Measurements from ENCODE around the gene MMD. TPM values are rescaled to one million over a fixed set of nuclear protein-coding genes. Genes with fewer than 3 reads are reported as not detected.

MMD gene
- total RNA-seq, 3 donors from 2014 or later (not counting 1 experiment from before 2014, with no cell fraction given) = 18.7 to 33.5 (median 27.9) TPM

DNA sequence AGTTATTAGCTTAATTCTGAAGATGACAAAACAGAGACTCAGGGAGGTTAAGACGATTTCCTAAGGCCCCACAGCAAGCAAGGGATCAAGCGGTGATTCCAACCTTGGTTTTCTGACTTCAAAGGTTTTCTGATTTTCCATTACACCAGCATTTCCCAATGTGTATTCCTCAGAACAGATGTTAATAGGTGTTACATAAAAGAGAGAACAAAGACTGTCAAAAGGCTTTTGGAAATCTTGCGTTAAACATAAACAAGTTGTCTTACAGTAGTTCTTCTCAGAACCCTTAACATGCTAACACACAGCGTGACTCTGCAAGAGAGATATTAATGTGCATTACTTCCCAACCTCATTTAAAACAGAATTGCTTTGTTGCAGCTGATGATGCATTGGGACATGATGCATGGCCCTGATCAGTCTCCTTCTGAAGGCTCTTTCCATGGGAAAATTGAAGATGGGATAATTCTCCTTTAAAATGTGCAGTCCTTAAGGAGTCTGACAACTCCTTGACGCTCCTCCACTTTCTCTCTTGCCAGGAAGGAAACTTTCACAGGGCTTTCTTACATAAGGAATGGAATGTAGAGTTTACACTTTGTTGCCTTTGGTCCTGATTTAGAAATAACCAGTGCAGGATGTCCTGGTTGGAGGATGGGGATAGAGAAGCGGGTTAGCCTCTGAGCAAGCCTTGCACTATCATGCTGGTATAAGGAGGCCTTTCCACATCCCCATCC is 21.5 kb upstream of the MMD start:
- no peaks in the 10 kb centered on the region for H3K9me3 Mint-ChIP-seq
- no peak overlapping the region for H3K4me3 Mint-ChIP-seq
- intact Hi-C loops (cut with micrococcal nuclease) = no loop called here
- H3K36me3 Mint-ChIP-seq = no peaks in the 10 kb centered on the region
- DNase-seq = no peak
- Histone ChIP-seq H3K36me3 (ENCODE audit: control insufficient read depth, insufficient read depth, low read length) (no peaks in the 10 kb centered on the region), H3K27ac (ENCODE audit: low read length) (no peak overlapping the region), H3K4me3 (ENCODE audit: low read length) (no peak overlapping the region), H3K9me3 (ENCODE audit: control insufficient read depth, insufficient read depth, low read length) (no peaks in the 10 kb centered on the region), H3K4me1 (ENCODE audit: control insufficient read depth, insufficient read depth, low read length) (no peaks in the 10 kb centered on the region), H3K27me3 (ENCODE audit: control insufficient read depth, insufficient read depth, low read length) (no peaks in the 10 kb centered on the region)
- no peak for ATAC-seq
- TF ChIP-seq, protein P1, sequence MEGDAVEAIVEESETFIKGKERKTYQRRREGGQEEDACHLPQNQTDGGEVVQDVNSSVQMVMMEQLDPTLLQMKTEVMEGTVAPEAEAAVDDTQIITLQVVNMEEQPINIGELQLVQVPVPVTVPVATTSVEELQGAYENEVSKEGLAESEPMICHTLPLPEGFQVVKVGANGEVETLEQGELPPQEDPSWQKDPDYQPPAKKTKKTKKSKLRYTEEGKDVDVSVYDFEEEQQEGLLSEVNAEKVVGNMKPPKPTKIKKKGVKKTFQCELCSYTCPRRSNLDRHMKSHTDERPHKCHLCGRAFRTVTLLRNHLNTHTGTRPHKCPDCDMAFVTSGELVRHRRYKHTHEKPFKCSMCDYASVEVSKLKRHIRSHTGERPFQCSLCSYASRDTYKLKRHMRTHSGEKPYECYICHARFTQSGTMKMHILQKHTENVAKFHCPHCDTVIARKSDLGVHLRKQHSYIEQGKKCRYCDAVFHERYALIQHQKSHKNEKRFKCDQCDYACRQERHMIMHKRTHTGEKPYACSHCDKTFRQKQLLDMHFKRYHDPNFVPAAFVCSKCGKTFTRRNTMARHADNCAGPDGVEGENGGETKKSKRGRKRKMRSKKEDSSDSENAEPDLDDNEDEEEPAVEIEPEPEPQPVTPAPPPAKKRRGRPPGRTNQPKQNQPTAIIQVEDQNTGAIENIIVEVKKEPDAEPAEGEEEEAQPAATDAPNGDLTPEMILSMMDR (IDR thresholded peaks at IDR 0.05) = no peak
- peaks cover 3 to 7% of the 10 kb centered on the region in 2 donors for H3K27me3 Mint-ChIP-seq (ENCODE audit: low read depth in 2 of 2)
- H3K4me1 Mint-ChIP-seq = no peaks in the 10 kb centered on the region
- H3K27ac Mint-ChIP-seq = no peak overlapping the region
- 100% methylated on average over 5 of the region's 6 CpGs for WGBS (ENCODE audit: insufficient coverage)

DNA sequence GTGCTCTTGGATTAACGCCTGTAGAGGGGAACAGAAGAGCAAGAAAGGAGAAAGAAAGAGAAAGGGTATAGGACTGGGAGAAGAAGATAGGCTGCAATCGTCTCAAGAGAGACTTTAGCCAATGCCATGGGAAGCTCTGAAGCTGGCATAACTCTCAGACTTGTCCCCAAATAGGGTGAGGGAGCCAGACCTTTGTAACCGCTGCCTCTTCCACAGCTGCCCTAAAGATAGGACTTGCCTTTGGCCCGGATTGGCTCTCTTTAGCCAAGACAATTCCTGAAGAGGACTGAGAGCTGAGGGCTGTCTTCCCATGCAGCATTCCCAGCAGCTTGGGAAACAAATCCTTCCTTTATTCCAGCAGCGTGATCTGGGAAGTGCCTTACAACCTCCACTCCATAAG is 20.8 kb upstream of the MMD start:
- Mint-ChIP-seq H3K27me3 (ENCODE audit: low read depth in 2 of 2) (peaks cover 7 to 13% of the 10 kb centered on the region in 2 donors), H3K4me3 (no peak overlapping the region), H3K9me3 (no peaks in the 10 kb centered on the region), H3K36me3 (no peaks in the 10 kb centered on the region), H3K4me1 (no peaks in the 10 kb centered on the region), H3K27ac (no peak overlapping the region)
- Histone ChIP-seq H3K27me3 (ENCODE audit: control insufficient read depth, insufficient read depth, low read length) (no peaks in the 10 kb centered on the region), H3K4me3 (ENCODE audit: low read length) (no peak overlapping the region), H3K4me1 (ENCODE audit: control insufficient read depth, insufficient read depth, low read length) (no peaks in the 10 kb centered on the region), H3K27ac (ENCODE audit: low read length) (no peak overlapping the region), H3K36me3 (ENCODE audit: control insufficient read depth, insufficient read depth, low read length) (no peaks in the 10 kb centered on the region), H3K9me3 (ENCODE audit: control insufficient read depth, insufficient read depth, low read length) (no peaks in the 10 kb centered on the region)
- TF ChIP-seq, protein P1 (IDR thresholded peaks at IDR 0.05) = no peak
- 89% methylated on average over 5 of the region's 5 CpGs for WGBS (ENCODE audit: insufficient coverage)
- ATAC-seq = no peak
- DNase-seq = no peak
- intact Hi-C loops (cut with micrococcal nuclease) = no loop called here

DNA sequence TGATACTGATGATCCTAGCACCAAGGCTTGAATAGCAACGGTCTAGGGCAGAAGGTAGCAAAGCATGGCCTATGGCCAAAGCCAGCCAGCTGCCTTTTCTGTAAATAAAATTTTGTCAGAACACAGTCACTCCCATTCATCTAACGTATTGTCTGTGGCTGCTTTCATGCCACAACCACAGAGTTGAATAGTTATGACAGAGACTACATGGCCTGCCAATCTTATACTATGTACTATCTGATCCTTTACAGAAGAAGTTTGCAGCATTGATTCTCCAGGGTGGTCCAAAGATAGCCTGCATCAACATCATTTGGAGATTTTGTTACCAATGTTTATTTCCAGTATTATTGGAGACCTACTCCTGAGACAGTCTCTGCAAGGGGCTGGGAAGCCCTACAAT is 19.9 kb upstream of the MMD start:
- ATAC-seq (no peak), DNase-seq (no peak)
- H3K27me3 Mint-ChIP-seq (ENCODE audit: low read depth in 2 of 2) = peaks cover 9 to 19% of the 10 kb centered on the region in 2 donors
- TF ChIP-seq, protein P1 (IDR thresholded peaks at IDR 0.05) = no peak
- H3K9me3 ChIP-seq (ENCODE audit: control insufficient read depth, insufficient read depth, low read length) = no peaks in the 10 kb centered on the region
- no peaks in the 10 kb centered on the region for H3K36me3 Mint-ChIP-seq
- no peak overlapping the region for H3K4me3 Mint-ChIP-seq
- H3K36me3 ChIP-seq (ENCODE audit: control insufficient read depth, insufficient read depth, low read length) = no peaks in the 10 kb centered on the region
- H3K9me3 Mint-ChIP-seq = no peaks in the 10 kb centered on the region
- no peak overlapping the region for H3K4me3 ChIP-seq (ENCODE audit: low read length)
- 56% methylated on average over 1 of the region's 2 CpGs for WGBS (ENCODE audit: insufficient coverage)
- no peaks in the 10 kb centered on the region for H3K4me1 ChIP-seq (ENCODE audit: control insufficient read depth, insufficient read depth, low read length)
- no peak overlapping the region for H3K27ac Mint-ChIP-seq
- no peaks in the 10 kb centered on the region for H3K4me1 Mint-ChIP-seq
- no peaks in the 10 kb centered on the region for H3K27me3 ChIP-seq (ENCODE audit: control insufficient read depth, insufficient read depth, low read length)
- no peak overlapping the region for H3K27ac ChIP-seq (ENCODE audit: low read length)
- intact Hi-C loops (cut with micrococcal nuclease) = no loop called here

DNA sequence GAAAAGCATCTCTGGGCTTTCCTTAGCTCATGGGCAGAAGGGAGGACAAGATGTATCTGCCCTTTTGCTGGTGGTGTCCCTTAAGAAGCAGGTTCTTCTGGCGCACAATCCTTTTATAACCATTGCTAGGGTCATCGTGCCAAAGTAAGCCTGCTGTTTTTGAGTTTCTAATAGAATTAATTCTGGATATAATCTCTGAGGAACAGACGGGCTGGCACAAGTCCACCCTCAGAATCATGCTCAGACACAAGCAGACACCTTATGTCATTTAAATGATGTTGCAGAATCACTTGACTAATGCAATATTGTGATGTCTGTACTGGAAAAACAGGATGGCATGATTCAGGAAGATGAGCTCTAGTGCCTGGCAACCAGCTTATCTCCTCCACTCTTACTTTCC is 18.8 kb upstream of the MMD start:
- 81% methylated on average over 3 of the region's 3 CpGs for WGBS (ENCODE audit: insufficient coverage)
- no peak overlapping the region for H3K27ac Mint-ChIP-seq

More for the DNA sequence above, 18.8 kb upstream of the MMD start:
- H3K4me1 ChIP-seq (ENCODE audit: control insufficient read depth, insufficient read depth, low read length) = no peaks in the 10 kb centered on the region
- no peak for DNase-seq
- Mint-ChIP-seq H3K36me3 (no peaks in the 10 kb centered on the region), H3K4me1 (no peaks in the 10 kb centered on the region), H3K9me3 (no peaks in the 10 kb centered on the region), H3K4me3 (no peak overlapping the region), H3K27me3 (ENCODE audit: low read depth in 2 of 2) (peaks cover 11 to 19% of the 10 kb centered on the region in 2 donors)
- no peak overlapping the region for H3K4me3 ChIP-seq (ENCODE audit: low read length)
- TF ChIP-seq, protein P1 (IDR thresholded peaks at IDR 0.05) = no peak
- H3K27me3 ChIP-seq (ENCODE audit: control insufficient read depth, insufficient read depth, low read length) = no peaks in the 10 kb centered on the region
- H3K36me3 ChIP-seq (ENCODE audit: control insufficient read depth, insufficient read depth, low read length) = no peaks in the 10 kb centered on the region
- no peaks in the 10 kb centered on the region for H3K9me3 ChIP-seq (ENCODE audit: control insufficient read depth, insufficient read depth, low read length)
- intact Hi-C loops (cut with micrococcal nuclease) = no loop called here
- ATAC-seq = no peak
- no peak overlapping the region for H3K27ac ChIP-seq (ENCODE audit: low read length)

Data from natural killer cell (primary cell).